Measurements from ENCODE around the gene PDCD1LG2. TPM values are rescaled to one million over a fixed set of nuclear protein-coding genes. Genes with fewer than 3 reads are reported as not detected.

PDCD1LG2 gene
- total RNA-seq, 1 donor from 2014 or later = under 0.01 TPM

GRCh38 chr9:5499889-5500398, 10.4 kb upstream of the PDCD1LG2 start:
- no peak overlapping the region for H3K4me3 ChIP-seq (ENCODE audit: low read depth, low read length)
- TF ChIP-seq CTCF (IDR thresholded peaks at IDR 0.05; ENCODE audit: insufficient read depth, low read length, severe bottlenecking) = no peak
- peak; percentile 50 for DNase-seq (ENCODE audit: low read depth)
- H3K36me3 ChIP-seq (ENCODE audit: control insufficient read depth, insufficient read depth, low read length) = no peaks in the 10 kb centered on the region
- no peaks in the 10 kb centered on the region for H3K27me3 ChIP-seq (ENCODE audit: control insufficient read depth, insufficient read depth, low read length)
- no peak for FAIRE-seq

GRCh38 chr9:5500441-5501235, 9.7 kb upstream of the PDCD1LG2 start:
- FAIRE-seq = no peak

GRCh38 chr9:5502553-5502952, 7.8 kb upstream of the PDCD1LG2 start:
- no peak for TF ChIP-seq CTCF (IDR thresholded peaks at IDR 0.05; ENCODE audit: insufficient read depth, low read length, severe bottlenecking)
- no peaks in the 10 kb centered on the region for H3K36me3 ChIP-seq (ENCODE audit: control insufficient read depth, insufficient read depth, low read length)
- FAIRE-seq (no peak), DNase-seq (ENCODE audit: low read depth) (no peak)
- no peak overlapping the region for H3K4me3 ChIP-seq (ENCODE audit: low read depth, low read length)
- H3K27me3 ChIP-seq (ENCODE audit: control insufficient read depth, insufficient read depth, low read length) = no peaks in the 10 kb centered on the region

More at GRCh38 chr9:5500441-5501235, 9.7 kb upstream of the PDCD1LG2 start:
- Histone ChIP-seq H3K4me3 (ENCODE audit: low read depth, low read length) (no peak overlapping the region), H3K36me3 (ENCODE audit: control insufficient read depth, insufficient read depth, low read length) (no peaks in the 10 kb centered on the region), H3K27me3 (ENCODE audit: control insufficient read depth, insufficient read depth, low read length) (no peaks in the 10 kb centered on the region)
- DNase-seq (ENCODE audit: low read depth) = no peak
- TF ChIP-seq CTCF (IDR thresholded peaks at IDR 0.05; ENCODE audit: insufficient read depth, low read length, severe bottlenecking) = no peak

- DNase-seq (ENCODE audit: low read depth) (peak; percentile 96), FAIRE-seq (no peak)
- TF ChIP-seq CTCF (IDR thresholded peaks at IDR 0.05; ENCODE audit: insufficient read depth, low read length, severe bottlenecking) = no peak
- Histone ChIP-seq H3K27me3 (ENCODE audit: control insufficient read depth, insufficient read depth, low read length) (no peaks in the 10 kb centered on the region), H3K4me3 (ENCODE audit: low read depth, low read length) (no peak overlapping the region), H3K36me3 (ENCODE audit: control insufficient read depth, insufficient read depth, low read length) (no peaks in the 10 kb centered on the region)
Measured at GRCh38 chr9:5509573-5509972, 758 bp upstream of the PDCD1LG2 start.

GRCh38 chr9:5510989-5511388, 658 bp downstream of the PDCD1LG2 start:
- FAIRE-seq = no peak
- H3K27me3 ChIP-seq (ENCODE audit: control insufficient read depth, insufficient read depth, low read length) = no peaks in the 10 kb centered on the region
- TF ChIP-seq CTCF (IDR thresholded peaks at IDR 0.05; ENCODE audit: insufficient read depth, low read length, severe bottlenecking) = no peak
- H3K36me3 ChIP-seq (ENCODE audit: control insufficient read depth, insufficient read depth, low read length) = no peaks in the 10 kb centered on the region
- peak overlapping the region; percentile 25 for H3K4me3 ChIP-seq (ENCODE audit: low read depth, low read length)
- DNase-seq (ENCODE audit: low read depth) = no peak
